Natural killer cell (primary cell): ENCODE data around the gene GOLGA6A. TPM values are rescaled to one million over a fixed set of nuclear protein-coding genes. Genes with fewer than 3 reads are reported as not detected.
"Not testable (repeated sequence)": the region's sequence is repeated elsewhere in the genome, so short reads cannot be mapped to it uniquely, and the experiment has no call there.

Experiments
- ATAC-seq, 3 donors: fragments of 150-1000 bp in 2 of 3; fragments of 200-7000 bp in 1 of 3; cut with Tn5 transposase; 1 replicate in 1 of 3; 2 replicates in 2 of 3; pipeline ENCODE4 v1.10.0; 2021; ENCODE audit warnings: mild to moderate bottlenecking in 2 of 3, moderate library complexity in 2 of 3
- DNase-seq, 2 donors: peaks; one replicate each; pipeline versions ENCODE4 v3.0.0 to v3.0.0-alpha.2; 2013 to 2021; ENCODE audit warnings: mixed read lengths in 1 of 2
- H3K27ac ChIP-seq: one replicate; pipeline ENCODE4 v1.5.1; 2013; ENCODE audit warnings: mild to moderate bottlenecking, low read length
- H3K27me3 ChIP-seq: one replicate; pipeline ENCODE4 v1.6.1; 2013; ENCODE audit warnings: low read length; ENCODE audit not compliant: control insufficient read depth, insufficient read depth
- H3K36me3 ChIP-seq: one replicate; pipeline ENCODE4 v1.6.1; 2013; ENCODE audit warnings: low read length; ENCODE audit not compliant: control insufficient read depth, insufficient read depth
- H3K4me1 ChIP-seq: one replicate; pipeline ENCODE4 v1.6.1; 2013; ENCODE audit warnings: low read length; ENCODE audit not compliant: control insufficient read depth, insufficient read depth
- H3K4me3 ChIP-seq: one replicate; pipeline ENCODE4 v1.5.1; 2013; ENCODE audit warnings: low read length
- H3K9me3 ChIP-seq: one replicate; pipeline ENCODE4 v1.6.1; 2013; ENCODE audit warnings: low read length; ENCODE audit not compliant: control insufficient read depth, insufficient read depth
- H3K27ac Mint-ChIP-seq, 2 donors: one replicate each; pipeline ENCODE4 v1.8.0; 2022; ENCODE audit warnings: mild to moderate bottlenecking in 2 of 2, mixed read lengths in 2 of 2, moderate library complexity in 1 of 2
- H3K27me3 Mint-ChIP-seq, 2 donors: one replicate each; pipeline ENCODE4 v1.8.0; 2022; ENCODE audit warnings: low read depth in 2 of 2, mixed read lengths in 2 of 2
- H3K36me3 Mint-ChIP-seq: one replicate; pipeline ENCODE4 v1.8.0; 2022; ENCODE audit warnings: mixed read lengths
- H3K4me1 Mint-ChIP-seq, 2 donors: one replicate each; pipeline ENCODE4 v1.8.0; 2022; ENCODE audit warnings: mixed read lengths in 2 of 2
- H3K4me3 Mint-ChIP-seq: one replicate; pipeline ENCODE4 v1.8.0; 2022; ENCODE audit warnings: mild to moderate bottlenecking, moderate library complexity, mixed read lengths
- H3K9me3 Mint-ChIP-seq, 2 donors: one replicate each; pipeline ENCODE4 v1.8.0; 2022; ENCODE audit warnings: mixed read lengths in 2 of 2
- WGBS: methylation state at CpG from one replicate; pipeline ENCODE4 v1.1.7; 2013; ENCODE audit warnings: missing lambda C conversion rate; ENCODE audit not compliant: insufficient coverage; 5-methylcytosine and 5-hydroxymethylcytosine counted together
- intact Hi-C: fragments of 100-400 bp; cut with micrococcal nuclease; formaldehyde crosslinking; loops from one replicate; pipeline ENCODE4 v1.14.2; 2022
- total RNA-seq, 4 donors: library from RNA; stranded (reverse); fragments of 120-200 nt in 1 of 4; gene quantifications; one replicate each; pipeline versions ENCODE4 v1.2.3 to v1.2.4, GENCODE V29; 2013 to 2022
- TF ChIP-seq, protein P1 (sequence below): fragments of 200-600 bp; IDR thresholded peaks from one replicate; pipeline ENCODE4 v1.8.0; 2022; ENCODE audit warnings: antibody characterized with exemption

Gene GOLGA6A
- total RNA-seq, 3 donors from 2014 or later (not counting 1 experiment from before 2014, with no cell fraction given) = 0.16 to 0.82 TPM; not detected in 1

DNA sequence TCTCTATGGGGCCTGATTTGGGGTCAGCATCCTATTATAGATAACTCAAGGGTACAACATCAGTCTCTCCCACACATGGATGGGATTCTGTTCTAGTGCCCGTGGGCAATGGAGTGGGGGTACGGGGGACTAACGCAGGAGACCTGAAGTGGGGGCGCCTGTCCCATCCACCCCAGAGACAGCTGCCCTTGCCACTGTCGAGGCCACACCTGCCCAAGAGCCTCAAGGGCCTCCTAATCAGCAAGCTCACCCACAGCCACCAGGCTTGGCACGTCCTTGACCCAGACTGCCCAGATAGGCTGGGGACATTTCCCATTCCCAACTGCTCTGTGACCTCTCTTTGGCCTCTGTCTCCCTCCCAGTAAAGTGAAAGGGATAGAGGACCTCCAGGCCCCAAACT, 39.5 kb upstream of the GOLGA6A start:
- peaks cover 26 to 43% of the 10 kb centered on the region in 2 donors for H3K27me3 Mint-ChIP-seq
- no peaks in the 10 kb centered on the region for H3K9me3 Mint-ChIP-seq
- DNase-seq (no peak), ATAC-seq (no peak)
- Histone ChIP-seq H3K27me3 (no peaks in the 10 kb centered on the region), H3K4me3 (no peak overlapping the region), H3K36me3 (no peaks in the 10 kb centered on the region), H3K27ac (no peak overlapping the region), H3K9me3 (no peaks in the 10 kb centered on the region), H3K4me1 (peaks cover 10% of the 10 kb centered on the region)
- no peak overlapping the region for H3K27ac Mint-ChIP-seq
- 91% methylated on average over 6 of the region's 6 CpGs for WGBS
- H3K4me1 Mint-ChIP-seq = no peaks in the 10 kb centered on the region
- no peak overlapping the region for H3K4me3 Mint-ChIP-seq
- H3K36me3 Mint-ChIP-seq = no peaks in the 10 kb centered on the region
- intact Hi-C loops = no loop called here
- TF ChIP-seq, protein P1, sequence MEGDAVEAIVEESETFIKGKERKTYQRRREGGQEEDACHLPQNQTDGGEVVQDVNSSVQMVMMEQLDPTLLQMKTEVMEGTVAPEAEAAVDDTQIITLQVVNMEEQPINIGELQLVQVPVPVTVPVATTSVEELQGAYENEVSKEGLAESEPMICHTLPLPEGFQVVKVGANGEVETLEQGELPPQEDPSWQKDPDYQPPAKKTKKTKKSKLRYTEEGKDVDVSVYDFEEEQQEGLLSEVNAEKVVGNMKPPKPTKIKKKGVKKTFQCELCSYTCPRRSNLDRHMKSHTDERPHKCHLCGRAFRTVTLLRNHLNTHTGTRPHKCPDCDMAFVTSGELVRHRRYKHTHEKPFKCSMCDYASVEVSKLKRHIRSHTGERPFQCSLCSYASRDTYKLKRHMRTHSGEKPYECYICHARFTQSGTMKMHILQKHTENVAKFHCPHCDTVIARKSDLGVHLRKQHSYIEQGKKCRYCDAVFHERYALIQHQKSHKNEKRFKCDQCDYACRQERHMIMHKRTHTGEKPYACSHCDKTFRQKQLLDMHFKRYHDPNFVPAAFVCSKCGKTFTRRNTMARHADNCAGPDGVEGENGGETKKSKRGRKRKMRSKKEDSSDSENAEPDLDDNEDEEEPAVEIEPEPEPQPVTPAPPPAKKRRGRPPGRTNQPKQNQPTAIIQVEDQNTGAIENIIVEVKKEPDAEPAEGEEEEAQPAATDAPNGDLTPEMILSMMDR = no peak

DNA sequence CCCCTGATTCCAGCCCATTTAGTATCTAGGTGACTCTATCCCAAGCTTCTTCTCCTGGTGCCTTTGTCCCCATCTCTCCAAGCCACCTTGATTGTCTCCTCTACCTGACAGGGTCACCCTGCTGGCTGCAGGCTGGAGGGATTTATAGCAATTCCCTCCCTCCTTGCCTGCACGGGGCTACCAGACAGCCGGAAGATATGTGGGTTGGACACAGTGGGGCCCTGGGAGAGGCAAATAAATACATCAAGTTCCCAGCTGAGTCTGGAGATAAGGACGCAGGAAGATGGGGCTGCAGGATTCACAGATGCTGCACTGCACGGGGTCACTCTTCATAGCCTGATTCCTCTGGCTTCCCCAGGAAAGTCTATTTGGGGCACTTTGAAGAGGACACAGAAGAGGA, 38.7 kb upstream of the GOLGA6A start:
- Histone ChIP-seq H3K4me1 (peaks cover 10% of the 10 kb centered on the region), H3K27ac (no peak overlapping the region), H3K27me3 (no peaks in the 10 kb centered on the region), H3K9me3 (no peaks in the 10 kb centered on the region), H3K36me3 (no peaks in the 10 kb centered on the region), H3K4me3 (no peak overlapping the region)
- DNase-seq = no peak
- H3K4me1 Mint-ChIP-seq = no peaks in the 10 kb centered on the region
- WGBS = 45% methylated on average over 4 of the region's 4 CpGs
- no peaks in the 10 kb centered on the region for H3K36me3 Mint-ChIP-seq
- H3K27ac Mint-ChIP-seq = no peak overlapping the region
- no peak overlapping the region for H3K4me3 Mint-ChIP-seq
- intact Hi-C loops = no loop called here
- ATAC-seq = no peak
- H3K27me3 Mint-ChIP-seq = peaks cover 23 to 37% of the 10 kb centered on the region in 2 donors
- TF ChIP-seq, protein P1 = no peak
- no peaks in the 10 kb centered on the region for H3K9me3 Mint-ChIP-seq

DNA sequence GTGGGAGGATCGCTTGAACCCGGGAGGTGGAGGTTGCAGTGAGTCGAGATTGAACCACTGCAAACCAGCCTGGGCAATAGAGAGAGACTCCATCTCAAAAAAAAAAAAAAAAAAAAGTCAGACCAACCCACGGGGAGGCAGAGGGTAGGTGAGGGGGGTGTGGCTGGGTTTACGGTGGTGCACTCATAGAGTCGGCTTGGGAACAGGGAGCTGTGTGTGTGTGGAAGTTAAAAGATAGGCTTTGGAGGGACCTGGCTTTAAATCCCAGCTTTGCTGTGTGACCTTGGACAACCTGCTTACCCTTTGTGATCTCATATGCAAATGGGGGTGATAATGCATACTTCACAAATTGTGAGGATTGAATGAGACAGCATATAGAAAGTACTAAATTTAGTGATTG, 38.1 kb upstream of the GOLGA6A start:
- peaks cover 25 to 32% of the 10 kb centered on the region in 2 donors for H3K27me3 Mint-ChIP-seq
- no peaks in the 10 kb centered on the region for H3K4me1 Mint-ChIP-seq
- no peak overlapping the region for H3K4me3 Mint-ChIP-seq
- Histone ChIP-seq H3K36me3 (no peaks in the 10 kb centered on the region), H3K4me1 (peaks cover 10% of the 10 kb centered on the region), H3K27me3 (no peaks in the 10 kb centered on the region), H3K4me3 (no peak overlapping the region), H3K27ac (no peak overlapping the region), H3K9me3 (no peaks in the 10 kb centered on the region)
- intact Hi-C loops = no loop called here
- no peak overlapping the region for H3K27ac Mint-ChIP-seq
- ATAC-seq (no peak), DNase-seq (no peak)
- TF ChIP-seq, protein P1 = no peak
- H3K9me3 Mint-ChIP-seq = no peaks in the 10 kb centered on the region
- 81% methylated on average over 4 of the region's 6 CpGs for WGBS
- no peaks in the 10 kb centered on the region for H3K36me3 Mint-ChIP-seq

DNA sequence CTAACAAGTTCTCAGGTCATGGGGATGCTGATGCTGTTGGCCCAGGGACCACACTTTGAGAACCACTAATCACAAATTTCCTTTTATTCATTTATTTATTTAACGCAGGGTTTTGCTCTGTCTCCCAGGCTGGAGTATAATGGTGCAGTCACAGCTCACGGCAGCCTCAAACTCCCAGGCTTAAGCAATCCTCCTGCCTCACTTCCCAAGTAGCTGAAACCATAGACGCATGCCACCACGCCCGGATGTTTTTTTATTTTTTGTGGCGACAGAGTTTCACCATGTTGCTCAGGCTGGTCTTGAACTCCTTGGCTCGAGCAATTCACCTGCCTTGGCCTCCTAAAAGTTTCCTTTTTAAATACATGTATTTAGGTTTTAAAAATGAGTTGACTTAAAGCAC, 27.4 kb upstream of the GOLGA6A start:
- no peak overlapping the region for H3K27ac Mint-ChIP-seq
- H3K36me3 ChIP-seq = no peaks in the 10 kb centered on the region
- no peaks in the 10 kb centered on the region for H3K4me1 ChIP-seq
- no peaks in the 10 kb centered on the region for H3K9me3 Mint-ChIP-seq
- no peaks in the 10 kb centered on the region for H3K36me3 Mint-ChIP-seq
- H3K4me1 Mint-ChIP-seq = no peaks in the 10 kb centered on the region
- no peak overlapping the region for H3K4me3 Mint-ChIP-seq
- no peak overlapping the region for H3K27ac ChIP-seq
- H3K27me3 Mint-ChIP-seq = peaks cover 2 to 10% of the 10 kb centered on the region in 2 donors
- H3K27me3 ChIP-seq = no peaks in the 10 kb centered on the region
- ATAC-seq = no peak
- 94% methylated on average over 6 of the region's 7 CpGs for WGBS
- H3K4me3 ChIP-seq = no peak overlapping the region
- TF ChIP-seq, protein P1 = no peak
- intact Hi-C loops = no loop called here
- H3K9me3 ChIP-seq = no peaks in the 10 kb centered on the region
- no peak for DNase-seq

DNA sequence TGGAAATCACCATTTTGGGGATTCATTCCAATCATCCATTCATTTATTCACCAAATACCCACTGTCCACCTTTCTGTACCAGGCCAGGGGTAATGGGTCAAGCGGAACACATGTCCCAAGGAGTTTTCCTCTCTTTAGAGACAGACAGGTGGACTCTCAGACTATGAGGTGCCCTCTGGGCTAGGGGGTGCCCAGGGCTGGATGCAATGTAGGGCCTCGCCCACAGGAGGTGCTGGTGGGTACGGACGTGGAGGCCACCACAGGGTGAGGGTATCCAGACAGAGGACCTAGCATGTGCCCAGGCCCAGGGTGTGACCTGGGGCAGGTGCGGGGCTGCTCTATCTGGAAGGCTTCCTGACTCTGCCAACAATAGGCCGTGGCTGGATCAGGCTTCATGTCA, 26.3 kb upstream of the GOLGA6A start:
- H3K4me1 ChIP-seq, H3K27me3 Mint-ChIP-seq, H3K9me3 ChIP-seq, H3K9me3 Mint-ChIP-seq, ATAC-seq, H3K4me3 Mint-ChIP-seq, H3K4me3 ChIP-seq, DNase-seq, H3K36me3 Mint-ChIP-seq, H3K27ac ChIP-seq, H3K4me1 Mint-ChIP-seq, H3K36me3 ChIP-seq, H3K27me3 ChIP-seq, intact Hi-C loops, H3K27ac Mint-ChIP-seq: not testable (repeated sequence)
- WGBS = 86% methylated on average over 4 of the region's 6 CpGs
